Measurements from ENCODE around the gene IGSF3. TPM values are rescaled to one million over a fixed set of nuclear protein-coding genes. Genes with fewer than 3 reads are reported as not detected.
A peak's percentile ranks its signal among the peaks of the same experiment; 100 is the strongest.
"Not testable (repeated sequence)": the region's sequence is repeated elsewhere in the genome, so short reads cannot be mapped to it uniquely, and the experiment has no call there.

The IGSF3 gene
- total RNA-seq, 4 donors from 2014 or later: 42.2 to 60.0 (median 55.4) TPM

DNA sequence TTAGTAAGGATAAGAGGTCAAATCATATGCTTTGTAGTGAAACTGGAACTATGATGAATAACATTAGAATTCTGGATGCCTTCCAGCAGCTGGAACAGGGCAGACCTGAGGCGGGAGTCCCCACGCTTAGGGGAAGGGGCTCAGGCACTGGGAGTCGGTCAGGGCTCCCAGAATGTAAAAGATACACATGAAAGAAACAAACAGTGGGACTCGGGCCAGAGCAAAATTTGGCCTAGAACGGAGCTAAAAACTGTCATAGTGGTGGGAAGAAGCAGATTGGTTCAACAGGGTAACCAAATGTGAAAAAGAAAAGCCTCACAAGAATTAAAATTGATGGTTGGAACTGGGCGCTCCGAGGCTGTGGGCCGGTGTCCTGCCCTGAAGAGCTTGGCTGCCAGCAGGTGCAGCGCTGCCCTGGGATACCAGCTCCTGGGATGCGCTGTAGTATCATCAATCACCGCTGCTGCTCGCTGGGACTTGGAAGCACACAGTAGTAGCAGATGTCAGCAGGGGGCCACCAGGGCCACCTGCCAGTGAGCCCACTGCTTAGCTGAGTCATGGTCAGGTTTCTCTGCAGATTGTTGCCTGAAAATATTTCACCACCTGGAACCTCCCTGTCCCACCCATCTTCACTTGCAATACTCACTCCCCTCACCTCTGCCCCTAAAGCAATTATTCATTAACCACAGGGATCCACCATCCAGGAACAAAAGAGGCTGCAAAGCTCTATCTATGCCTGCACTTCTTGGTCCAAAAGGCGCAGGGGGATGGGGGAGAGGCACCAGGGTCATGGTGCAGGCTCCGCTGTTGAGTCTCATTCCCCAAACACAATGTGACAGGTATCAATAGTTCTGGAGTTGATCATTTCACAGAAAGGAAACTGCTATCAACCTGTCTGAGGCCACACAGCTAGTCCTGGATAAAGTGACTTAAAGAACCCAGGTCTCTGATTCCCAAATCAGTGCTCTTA is 24.9 kb downstream of the IGSF3 start:
- intact Hi-C loops (cut with DNase I); H3K27me3 ChIP-seq; H3K36me3 ChIP-seq; H3K9me3 ChIP-seq; DNase-seq; H3K27ac ChIP-seq; H3K4me3 ChIP-seq: not testable (repeated sequence)
- WGBS, 2 donors: 52 to 55% methylated on average over 11 to 12 of the region's 14 CpGs
- H3K4me1 ChIP-seq: peaks cover 3 to 40% (median 8%) of the 10 kb centered on the region in 3 donors

DNA sequence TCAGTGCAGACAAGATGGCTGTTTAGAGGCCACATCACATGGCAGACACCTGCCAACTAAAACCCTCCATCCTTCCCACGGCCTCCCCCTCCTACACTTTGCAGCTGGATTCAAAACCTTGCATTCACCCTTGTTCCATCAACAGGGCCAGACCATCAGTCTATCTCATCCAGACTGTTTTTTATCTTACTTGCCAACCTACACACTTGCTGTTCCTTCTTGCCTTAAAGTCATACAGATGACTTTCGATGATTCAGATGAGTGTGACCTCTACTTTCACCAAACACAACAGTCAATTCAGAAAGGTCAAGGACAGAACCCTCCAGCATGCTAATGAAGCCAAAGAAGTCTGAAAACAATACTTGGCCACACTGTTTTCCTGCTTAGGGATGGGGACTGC is 29.9 kb downstream of the IGSF3 start:
- DNase-seq; H3K36me3 ChIP-seq; intact Hi-C loops (cut with DNase I); H3K4me3 ChIP-seq; H3K9me3 ChIP-seq; H3K27me3 ChIP-seq; H3K27ac ChIP-seq: not testable (repeated sequence)
- WGBS, 2 donors: 83 to 88% methylated on average over 1 to 2 of the region's 2 CpGs
- peaks cover 0 to 44% (median 5%) of the 10 kb centered on the region in 3 donors for H3K4me1 ChIP-seq

GRCh38 chr1:116636584-116636983 is 30.9 kb downstream of the IGSF3 start:
- DNase-seq; H3K4me3 ChIP-seq; H3K9me3 ChIP-seq; intact Hi-C loops (cut with DNase I); H3K27me3 ChIP-seq; H3K36me3 ChIP-seq: not testable (repeated sequence)
- WGBS, 2 donors: 33 to 41% methylated on average over 2 to 4 of the region's 6 CpGs
- Histone ChIP-seq H3K4me1 (peaks cover 6 to 46% (median 7%) of the 10 kb centered on the region in 3 donors), H3K27ac (peak overlapping the region in 1 of 4 donors; percentile 9)

- peaks cover 6 to 59% (median 7%) of the 10 kb centered on the region in 3 donors for H3K4me1 ChIP-seq
- H3K36me3 ChIP-seq; H3K4me3 ChIP-seq; H3K27me3 ChIP-seq; intact Hi-C loops (cut with DNase I); DNase-seq; H3K9me3 ChIP-seq; H3K27ac ChIP-seq: not testable (repeated sequence)
- 51 to 64% methylated on average over 4 of the region's 4 CpGs for WGBS, 2 donors
These were observed 33.1 kb downstream of the IGSF3 start for GRCh38 chr1:116634386-116634785.

- DNase-seq; H3K27me3 ChIP-seq; H3K9me3 ChIP-seq; H3K4me3 ChIP-seq; H3K36me3 ChIP-seq; intact Hi-C loops (cut with DNase I): not testable (repeated sequence)
- WGBS, 2 donors: 46 to 59% methylated on average over 9 of the region's 10 CpGs
- Histone ChIP-seq H3K27ac (peak overlapping the region in 1 of 4 donors; percentile 20), H3K4me1 (peaks cover 6 to 73% (median 7%) of the 10 kb centered on the region in 3 donors)
These were observed 35.3 kb downstream of the IGSF3 start for GRCh38 chr1:116631996-116632925.

GRCh38 chr1:116631554-116631953 is 36.0 kb downstream of the IGSF3 start:
- intact Hi-C loops (cut with DNase I); DNase-seq; H3K27ac ChIP-seq; H3K27me3 ChIP-seq; H3K9me3 ChIP-seq; H3K4me3 ChIP-seq; H3K36me3 ChIP-seq: not testable (repeated sequence)
- peaks cover 6 to 73% (median 11%) of the 10 kb centered on the region in 3 donors for H3K4me1 ChIP-seq
- WGBS, 2 donors: 58 to 85% methylated on average over 2 of the region's 2 CpGs

DNA sequence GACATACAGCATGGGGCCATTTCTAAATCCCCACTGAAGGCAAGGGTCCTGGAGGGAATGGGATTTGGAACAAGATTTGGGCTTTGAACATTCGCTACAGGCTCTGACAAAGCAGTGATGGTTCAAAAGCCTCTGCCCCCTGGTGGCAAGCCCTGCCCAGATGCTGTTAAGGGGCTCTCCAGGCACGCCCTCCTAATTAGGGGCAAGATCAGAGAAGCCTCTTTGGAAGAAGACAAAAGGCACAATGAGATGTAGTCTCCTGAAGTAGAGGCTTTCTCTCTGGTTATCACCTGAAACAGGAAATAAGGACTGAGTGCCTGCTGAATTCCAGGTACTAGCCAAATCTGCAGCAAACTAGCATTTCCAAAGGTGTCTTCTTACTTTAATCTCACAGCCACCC is 37.5 kb downstream of the IGSF3 start:
- no CpG with 5 or more reads among the region's 2 CpGs for WGBS, 2 donors
- H3K27ac ChIP-seq: peak overlapping the region in 1 of 4 donors; percentile 11

GRCh38 chr1:116629441-116629840 is 38.1 kb downstream of the IGSF3 start:
- DNase-seq; H3K27me3 ChIP-seq; H3K4me3 ChIP-seq; H3K36me3 ChIP-seq; H3K9me3 ChIP-seq; intact Hi-C loops (cut with DNase I): not testable (repeated sequence)
- Histone ChIP-seq H3K27ac (peak overlapping the region in 1 of 4 donors; percentile 11), H3K4me1 (peaks cover 6 to 73% (median 12%) of the 10 kb centered on the region in 3 donors)
- WGBS, 2 donors: 31 to 56% methylated on average over 2 of the region's 2 CpGs

More for the DNA sequence above, 37.5 kb downstream of the IGSF3 start:
- H3K9me3 ChIP-seq; intact Hi-C loops (cut with DNase I); H3K36me3 ChIP-seq; H3K27me3 ChIP-seq; DNase-seq; H3K4me3 ChIP-seq: not testable (repeated sequence)
- H3K4me1 ChIP-seq: peaks cover 6 to 73% (median 12%) of the 10 kb centered on the region in 3 donors
- TF ChIP-seq, protein P1, sequence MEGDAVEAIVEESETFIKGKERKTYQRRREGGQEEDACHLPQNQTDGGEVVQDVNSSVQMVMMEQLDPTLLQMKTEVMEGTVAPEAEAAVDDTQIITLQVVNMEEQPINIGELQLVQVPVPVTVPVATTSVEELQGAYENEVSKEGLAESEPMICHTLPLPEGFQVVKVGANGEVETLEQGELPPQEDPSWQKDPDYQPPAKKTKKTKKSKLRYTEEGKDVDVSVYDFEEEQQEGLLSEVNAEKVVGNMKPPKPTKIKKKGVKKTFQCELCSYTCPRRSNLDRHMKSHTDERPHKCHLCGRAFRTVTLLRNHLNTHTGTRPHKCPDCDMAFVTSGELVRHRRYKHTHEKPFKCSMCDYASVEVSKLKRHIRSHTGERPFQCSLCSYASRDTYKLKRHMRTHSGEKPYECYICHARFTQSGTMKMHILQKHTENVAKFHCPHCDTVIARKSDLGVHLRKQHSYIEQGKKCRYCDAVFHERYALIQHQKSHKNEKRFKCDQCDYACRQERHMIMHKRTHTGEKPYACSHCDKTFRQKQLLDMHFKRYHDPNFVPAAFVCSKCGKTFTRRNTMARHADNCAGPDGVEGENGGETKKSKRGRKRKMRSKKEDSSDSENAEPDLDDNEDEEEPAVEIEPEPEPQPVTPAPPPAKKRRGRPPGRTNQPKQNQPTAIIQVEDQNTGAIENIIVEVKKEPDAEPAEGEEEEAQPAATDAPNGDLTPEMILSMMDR (IDR thresholded peaks at IDR 0.05): peak in 1 of 6 experiments; percentile 23

Measured in esophagus squamous epithelium (tissue), 5 donors.